GM21526 (cell line): Measurements from ENCODE around the gene DRD1.
"Not testable (repeated sequence)": the region's sequence is repeated elsewhere in the genome, so short reads cannot be mapped to it uniquely, and the experiment has no call there.

Source experiments
- ATAC-seq: cut with Tn5 transposase; IDR thresholded peaks from one replicate; pipeline ENCODE4 v1.9.1; 2021; ENCODE audit warnings: moderate library complexity; ENCODE audit not compliant: unreplicated experiment, low FRiP score

The DRD1 gene

DNA sequence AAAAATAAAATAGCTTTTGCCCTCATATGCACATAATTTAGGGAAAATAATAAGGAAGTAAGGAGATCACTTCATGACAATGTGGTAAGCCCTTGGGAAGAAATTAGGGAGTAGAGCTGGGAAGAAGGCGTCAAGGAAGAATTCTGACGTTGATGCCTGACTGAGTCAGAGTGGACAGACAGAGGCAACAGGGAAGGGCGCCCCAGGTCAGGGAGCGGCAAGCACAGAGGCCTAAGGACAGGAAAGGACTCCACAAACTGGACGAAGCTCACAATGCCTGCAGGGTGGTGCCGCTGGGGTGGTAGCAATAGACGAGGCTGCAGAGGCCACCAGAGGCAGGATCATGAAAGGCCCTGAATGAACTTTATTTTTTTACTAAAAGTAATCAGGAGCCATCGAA is 7.6 kb downstream of the DRD1 start:
- ATAC-seq, result no peak

- ATAC-seq, result no peak
Observed at GRCh38 chr5:175434800-175435199, 9.2 kb downstream of the DRD1 start.

- no peak for ATAC-seq
Observed at GRCh38 chr5:175427762-175428161, 16.2 kb downstream of the DRD1 start.

- ATAC-seq, result not testable (repeated sequence)
Observed at GRCh38 chr5:175424594-175424993, 19.4 kb downstream of the DRD1 start.

GRCh38 chr5:175422058-175422457 is 21.9 kb downstream of the DRD1 start:
- ATAC-seq, result no peak

DNA sequence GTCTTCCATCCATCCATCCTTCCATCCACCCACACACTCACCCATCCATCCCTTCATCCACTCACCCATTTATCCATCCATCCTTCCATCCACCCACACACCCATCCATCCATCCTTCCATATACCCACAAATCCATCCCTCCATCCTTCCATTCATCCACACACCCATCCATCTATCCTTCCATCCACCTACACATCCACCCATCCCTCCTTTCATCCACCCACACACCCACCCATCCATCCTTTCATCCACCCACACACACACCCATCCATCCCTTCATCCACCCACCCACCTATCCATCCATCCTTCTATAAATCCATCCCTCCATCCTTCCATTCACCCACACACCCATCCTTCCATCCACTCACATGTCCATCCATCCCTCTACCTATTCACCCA is 23.6 kb downstream of the DRD1 start:
- no peak for ATAC-seq

- no peak for ATAC-seq
Observed at GRCh38 chr5:175418251-175418650, 25.7 kb downstream of the DRD1 start.

- no peak for ATAC-seq
Observed at GRCh38 chr5:175417384-175417783, 26.6 kb downstream of the DRD1 start.

DNA sequence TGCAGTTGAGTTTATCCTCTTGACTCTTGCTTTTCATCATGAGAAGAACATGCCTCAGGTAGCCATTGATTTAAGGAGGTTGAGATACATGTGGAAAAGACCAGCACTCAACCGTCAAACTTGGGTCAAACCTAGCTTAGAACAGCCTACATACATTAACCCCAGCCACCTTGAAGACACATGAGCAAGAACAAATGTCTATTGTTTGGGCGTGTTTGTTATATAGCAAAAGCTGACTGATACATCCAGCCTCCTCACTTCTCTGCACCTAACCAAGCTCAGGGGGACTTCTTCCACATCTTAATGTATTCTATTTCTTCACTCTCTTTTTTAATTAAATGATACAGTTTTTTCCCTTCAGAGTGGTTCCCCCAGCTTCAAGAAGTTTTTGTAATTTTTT is 28.7 kb downstream of the DRD1 start:
- ATAC-seq, result no peak

DNA sequence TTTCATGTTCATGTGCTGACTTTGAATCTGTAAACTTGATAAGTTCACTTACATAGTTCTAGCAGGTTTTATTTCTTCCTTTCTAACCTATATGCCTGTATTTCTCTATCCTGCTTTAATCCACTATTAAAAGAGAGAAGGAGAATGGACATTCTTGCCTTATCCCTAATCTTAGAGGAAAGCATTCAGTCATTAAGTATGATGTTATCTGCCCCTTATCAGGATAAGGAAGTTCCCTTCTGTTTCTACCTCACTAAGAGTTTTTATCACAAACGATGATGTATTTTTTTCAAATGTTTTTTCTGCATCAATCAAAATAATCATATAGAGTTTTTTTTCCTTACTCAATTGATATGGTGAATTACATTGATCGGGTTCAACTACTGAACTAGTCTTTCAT is 33.1 kb downstream of the DRD1 start:
- no peak for ATAC-seq

DNA sequence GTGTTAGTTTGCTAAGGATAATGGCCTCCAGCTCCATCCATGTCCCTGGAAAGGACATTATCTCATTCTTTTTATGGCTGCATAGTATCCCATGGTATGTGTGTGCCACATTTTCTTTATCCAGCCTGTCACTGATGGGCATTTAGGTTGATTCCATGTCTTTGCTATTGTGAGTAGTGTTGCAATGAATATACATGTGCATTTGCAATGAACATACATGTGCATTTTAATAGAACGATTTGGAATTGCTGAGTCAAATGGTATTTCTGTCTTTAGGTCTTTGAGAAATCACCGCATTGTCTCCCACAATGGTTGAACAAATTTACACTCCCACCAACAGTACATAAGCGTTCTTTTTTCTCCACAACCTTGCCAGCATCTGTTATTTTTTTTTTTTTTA is 37.7 kb downstream of the DRD1 start:
- ATAC-seq, result no peak

GRCh38 chr5:175397590-175398297 is 46.2 kb downstream of the DRD1 start:
- ATAC-seq, result not testable (repeated sequence)

DNA sequence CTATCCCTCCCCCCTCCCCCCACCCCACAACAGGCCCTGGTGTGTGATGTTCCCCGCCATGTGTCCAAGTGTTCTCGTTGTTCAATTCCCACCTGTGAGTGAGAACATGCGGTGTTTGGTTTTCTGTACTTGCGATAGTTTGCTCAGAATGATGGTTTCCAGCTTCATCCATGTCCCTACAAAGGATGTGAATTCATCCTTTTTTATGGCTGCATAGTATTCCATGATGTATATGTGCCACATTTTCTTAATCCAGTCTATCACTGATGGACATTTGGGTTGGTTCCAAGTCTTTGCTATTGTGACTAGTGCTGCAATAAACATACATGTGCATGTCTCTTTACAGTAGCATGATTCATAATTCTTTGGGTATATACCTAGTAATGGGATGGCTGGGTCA is 48.6 kb downstream of the DRD1 start:
- not testable (repeated sequence) for ATAC-seq

GRCh38 chr5:175394601-175395000 is 49.4 kb downstream of the DRD1 start:
- no peak for ATAC-seq

- no peak for ATAC-seq
Observed at GRCh38 chr5:175393897-175394296, 50.1 kb downstream of the DRD1 start.

DNA sequence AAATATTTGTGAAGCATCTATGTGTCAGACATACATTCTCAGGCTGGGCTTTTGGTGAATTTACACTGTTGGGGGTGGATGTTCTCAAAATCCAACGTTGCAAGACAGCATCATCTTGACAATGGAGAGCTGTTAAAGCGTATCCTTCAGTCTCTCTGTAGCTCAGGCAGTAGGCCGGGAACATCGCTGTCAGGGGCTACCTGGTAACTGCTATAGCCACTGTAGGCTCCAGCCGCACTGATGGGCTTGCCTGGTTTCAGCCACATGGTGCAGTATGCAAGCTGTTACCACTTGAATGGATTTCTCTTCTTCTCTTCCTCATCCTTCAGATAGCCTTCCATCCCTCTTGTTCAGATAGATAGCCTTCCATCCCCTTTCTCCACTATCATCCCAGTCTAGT is 51.7 kb downstream of the DRD1 start:
- no peak for ATAC-seq

- ATAC-seq, result no peak
Observed at GRCh38 chr5:175390352-175391083, 53.5 kb downstream of the DRD1 start.
